HepG2 (cell line): Measurements from ENCODE around the gene FAM47A. TPM values are rescaled to one million over a fixed set of nuclear protein-coding genes. Genes with fewer than 3 reads are reported as not detected.

Source experiments
- ATAC-seq: fragments of 200-7000 bp; cut with Tn5 transposase; 3 replicates; pipeline ENCODE4 v1.9.1; 2020; ENCODE audit warnings: mild to moderate bottlenecking, moderate library complexity
- BruUV-seq: library from RNA; stranded (reverse); fragments of 400-500 nt; replicated peaks from 2 replicates; lab custom pipeline; 2021; lab: Mats Ljungman, UMichigan
- CTCF ChIA-PET: fragments of 300-600 bp; formaldehyde crosslinking; extraction: SDS; loops from one replicate; lab custom pipeline; 2021; ENCODE audit warnings: low total read pairs, inconsistent platforms, low intra/inter-chr PET ratio; lab: Yijun Ruan, JAX
- POLR2A ChIA-PET: fragments of 350-600 bp; sonication (Branson Sonifier 250); formaldehyde crosslinking; loops from one replicate; lab custom pipeline; 2020; ENCODE audit warnings: antibody characterized with exemption, inconsistent platforms; lab: Yijun Ruan, JAX
- DNase-seq: peaks from one replicate; pipeline ENCODE4 v3.0.0-alpha.2; 2015; ENCODE audit warnings: low spot score
- FAIRE-seq: peaks from 3 replicates; lab custom pipeline; 2011; peaks lifted over from hg19 to GRCh38; lab: Jason Lieb, UNC
- H2AFZ ChIP-seq: one replicate; pipeline ENCODE4 v1.6.1; 2011; ENCODE audit warnings: low read length, inconsistent platforms
- H3K27ac ChIP-seq: fragments of 300-600 bp; 3 replicates; pipeline ENCODE4 v1.8.0; 2011; ENCODE audit warnings: mixed run types, mild to moderate bottlenecking, mixed read lengths, low read length, inconsistent platforms; ENCODE audit not compliant: insufficient read depth; ENCODE audit errors: extremely low read length
- H3K27me3 ChIP-seq, 2 experiments: fragments of 200-600 bp in 1 of 2; 2 replicates in 1 of 2; 3 replicates in 1 of 2; pipeline versions ENCODE4 v1.6.0 to v1.8.0; 2011; ENCODE audit warnings: low read length in 2 of 2, mild to moderate bottlenecking in 2 of 2, moderate library complexity in 2 of 2, inconsistent platforms in 1 of 2; ENCODE audit not compliant: insufficient read depth in 2 of 2, control insufficient read depth in 1 of 2
- H3K36me3 ChIP-seq, 2 experiments: fragments of 200-600 bp in 1 of 2; replicated peaks in 1 of 2; 2 replicates in 1 of 2; 3 replicates in 1 of 2; pipeline versions ENCODE4 v1.5.1 to v1.8.0; 2011; ENCODE audit warnings: low read length in 2 of 2, inconsistent platforms in 1 of 2; ENCODE audit not compliant: insufficient read depth in 2 of 2, control insufficient read depth in 1 of 2
- H3K4me1 ChIP-seq: 2 replicates; pipeline ENCODE4 v1.5.1; 2012; ENCODE audit warnings: low read length, inconsistent platforms; ENCODE audit not compliant: insufficient read depth
- H3K4me2 ChIP-seq: 2 replicates; pipeline ENCODE4 v1.6.0; 2011; ENCODE audit warnings: low read depth, low read length, inconsistent platforms
- H3K4me3 ChIP-seq, 3 experiments: fragments of 200-600 bp in 1 of 3; sonication (generic), shearing (Covaris generic) in 1 of 3; replicated peaks in 1 of 3; 2 replicates each; pipeline ENCODE4 v1.5.1; 2011 to 2016; ENCODE audit warnings: low read length in 3 of 3, inconsistent platforms in 2 of 3, low read depth in 2 of 3, mild to moderate bottlenecking in 2 of 3, control low read depth in 1 of 3, mixed read lengths in 1 of 3; ENCODE audit not compliant: insufficient read depth in 1 of 3
- H3K79me2 ChIP-seq: one replicate; pipeline ENCODE4 v1.6.1; 2011; ENCODE audit warnings: low read length, inconsistent platforms; ENCODE audit not compliant: insufficient read depth
- H3K9ac ChIP-seq: 2 replicates; pipeline ENCODE4 v1.6.0; 2011; ENCODE audit warnings: mild to moderate bottlenecking, low read depth, low read length, inconsistent platforms; ENCODE audit not compliant: insufficient read depth
- H3K9me3 ChIP-seq: 2 replicates; pipeline ENCODE4 v1.5.1; 2012; ENCODE audit warnings: mild to moderate bottlenecking, low read length
- H4K20me1 ChIP-seq: 2 replicates; pipeline ENCODE4 v1.6.0; 2011; ENCODE audit warnings: inconsistent platforms, mild to moderate bottlenecking, low read length, moderate library complexity; ENCODE audit not compliant: insufficient read depth
- ARID5B ChIP-seq: IDR thresholded peaks from 2 replicates; pipeline ENCODE4 v1.4.0; 2020; ENCODE audit warnings: mild to moderate bottlenecking, missing genetic modification reagents
- ETS1 ChIP-seq: sonication (generic); formaldehyde crosslinking; IDR thresholded peaks from 2 replicates; pipeline ENCODE4 v1.4.0; 2020; ENCODE audit warnings: missing genetic modification reagents
- MED1 ChIP-seq: sonication (generic); formaldehyde crosslinking; IDR thresholded peaks from 2 replicates; pipeline ENCODE4 v1.4.0; 2020; ENCODE audit warnings: missing genetic modification reagents
- MTF1 ChIP-seq: sonication (generic); formaldehyde crosslinking; IDR thresholded peaks from 2 replicates; pipeline ENCODE4 v1.5.0; 2020; ENCODE audit warnings: missing genetic modification reagents
- MYC ChIP-seq: sonication (generic); formaldehyde crosslinking; IDR thresholded peaks from 2 replicates; pipeline ENCODE4 v1.9.0; 2021; ENCODE audit warnings: missing genetic modification reagents, borderline replicate concordance
- NR2F6 ChIP-seq, 2 experiments: IDR thresholded peaks; 2 replicates each; pipeline ENCODE4 v1.6.1; 2016; ENCODE audit warnings: antibody characterized with exemption in 1 of 2, mild to moderate bottlenecking in 1 of 2
- REL ChIP-seq: sonication (generic); formaldehyde crosslinking; conservative IDR thresholded peaks from 2 replicates; pipeline ENCODE4 v1.8.0; 2022; ENCODE audit warnings: mild to moderate bottlenecking, missing genetic modification reagents, moderate library complexity
- TGIF2 ChIP-seq: IDR thresholded peaks from 2 replicates; pipeline ENCODE4 v1.6.1; 2016; ENCODE audit warnings: control low read depth, missing compliant biosample characterization
- TOE1 ChIP-seq: sonication (generic); formaldehyde crosslinking; IDR thresholded peaks from 2 replicates; pipeline ENCODE4 v1.4.0; 2020; ENCODE audit warnings: mild to moderate bottlenecking, missing genetic modification reagents
- ZFP62 ChIP-seq: sonication (generic); formaldehyde crosslinking; IDR thresholded peaks from 2 replicates; pipeline ENCODE4 v1.4.0; 2020; ENCODE audit warnings: missing genetic modification reagents
- ZHX2 ChIP-seq, 2 experiments: sonication (generic) in 1 of 2; formaldehyde crosslinking in 1 of 2; IDR thresholded peaks; 2 replicates each; pipeline versions ENCODE4 v1.6.1 to v1.9.0; 2014 to 2022; ENCODE audit warnings: antibody characterized with exemption in 1 of 2, borderline replicate concordance in 1 of 2, inconsistent platforms in 1 of 2, low read depth in 1 of 2, missing genetic modification reagents in 1 of 2
- ZNF614 ChIP-seq: IDR thresholded peaks from 2 replicates; pipeline ENCODE4 v1.6.1; 2018; ENCODE audit warnings: missing biosample characterization, missing genetic modification reagents, inconsistent platforms, borderline replicate concordance
- ZSCAN9 ChIP-seq: IDR thresholded peaks from 2 replicates; pipeline ENCODE4 v1.6.1; 2016; ENCODE audit warnings: borderline replicate concordance
- WGBS: methylation state at CpG from one replicate; pipeline ENCODE4 v1.1.6; 2017; ENCODE audit warnings: low lambda C conversion rate; 5-methylcytosine and 5-hydroxymethylcytosine counted together
- in situ Hi-C: cut with HindIII; loops from 2 replicates; pipeline ENCODE4 v1.10.0; 2017; ENCODE audit warnings: low pct_unique_long_range_greater_than_20kb; ENCODE audit not compliant: extremely low pct_ligation_motif_present
- intact Hi-C: fragments of 100-400 bp; cut with micrococcal nuclease; formaldehyde crosslinking; loops from one replicate; pipeline ENCODE4 v1.10.0; 2022; ENCODE audit not compliant: unreplicated experiment
- polyA plus RNA-seq, 8 experiments: library from polyadenylated mRNA; depleted of rRNA in 3 of 8; stranded (reverse) in 7 of 8; unstranded in 1 of 8; fragments of >200 nt; fragmentation: Illumina TruSeq in 4 of 8; extraction: Trizol in 4 of 8; gene quantifications; 2 replicates each; pipeline versions ENCODE4 v1.2.1 to v1.2.3, GENCODE V29; 2011 to 2016; ENCODE audit warnings: low read depth in 4 of 8, missing spikeins in 1 of 8, mixed read lengths in 1 of 8; ENCODE audit not compliant: insufficient read depth in 1 of 8
- total RNA-seq, 5 experiments: library from RNA; depleted of rRNA; stranded (reverse); fragments of >200 nt; fragmentation: Illumina TruSeq; extraction: Trizol; gene quantifications; 2 replicates each; pipeline ENCODE4 v1.2.3, GENCODE V29; 2016; ENCODE audit warnings: low read depth in 1 of 5

FAM47A gene
- total and polyA plus RNA-seq, 2 of the 13 experiments (the other 11 are each of a cell fraction or from before 2014, with no cell fraction given): not detected

- TF ChIP-seq ETS1 (CRISPR knock-in tag) (no peak), REL (CRISPR knock-in tag) (no peak), ZHX2 (IDR thresholded peaks at IDR 0.05; ENCODE audit: low read depth) (no peak), ZHX2 (CRISPR knock-in tag; IDR thresholded peaks at IDR 0.05; ENCODE audit: borderline replicate concordance) (no peak)
These were observed 12.1 kb upstream of the FAM47A start (continued) for GRCh38 chrX:34144246-34144645.

GRCh38 chrX:34140816-34141215, 8.7 kb upstream of the FAM47A start:
- no peak overlapping the region for H2AFZ ChIP-seq
- intact Hi-C loops (no loop called here), in situ Hi-C loops (no loop called here)
- ChIA-PET CTCF (no interaction called here), POLR2A (no interaction called here)
- H3K4me2 ChIP-seq: no peak overlapping the region
- ATAC-seq: no peak
- H3K9ac ChIP-seq: no peak overlapping the region
- no peak overlapping the region for H3K27ac ChIP-seq
- H3K27me3 ChIP-seq: no peaks in the 10 kb centered on the region
- no peaks in the 10 kb centered on the region for H3K4me1 ChIP-seq
- no peaks in the 10 kb centered on the region for H4K20me1 ChIP-seq
- no peak for DNase-seq
- H3K4me3 ChIP-seq: no peak overlapping the region
- FAIRE-seq: no peak
- H3K36me3 ChIP-seq: no peaks in the 10 kb centered on the region
- no TSS peak for BruUV-seq
- 0% methylated on average over 1 of the region's 1 CpG for WGBS
- H3K9me3 ChIP-seq: no peaks in the 10 kb centered on the region
- H3K79me2 ChIP-seq: no peaks in the 10 kb centered on the region
- TF ChIP-seq TGIF2 (CRISPR knock-in tag) (no peak), ARID5B (CRISPR knock-in tag) (no peak), MTF1 (CRISPR knock-in tag) (no peak), MED1 (no peak), ZSCAN9 (no peak), MYC (CRISPR knock-in tag) (no peak), NR2F6 (IDR thresholded peaks at IDR 0.05) (no peak), NR2F6 (CRISPR knock-in tag; IDR thresholded peaks at IDR 0.05) (no peak), ZFP62 (CRISPR knock-in tag) (no peak), TOE1 (CRISPR knock-in tag) (no peak), ZNF614 (CRISPR knock-in tag) (no peak)
